Measurements from ENCODE around the gene GPER1. TPM values are rescaled to one million over a fixed set of nuclear protein-coding genes. Genes with fewer than 3 reads are reported as not detected.

Gene GPER1
- total RNA-seq, 1 donor from 2014 or later = 2.7 TPM

- CTCF ChIA-PET = no interaction called here
- H3K27me3 Mint-ChIP-seq = no peaks in the 10 kb centered on the region
- no peak for TF ChIP-seq CTCF (IDR thresholded peaks at IDR 0.05)
- POLR2A ChIA-PET = no interaction called here
- H3K4me3 Mint-ChIP-seq = no peak overlapping the region
- H3K27ac Mint-ChIP-seq = no peak overlapping the region
- no peaks in the 10 kb centered on the region for H3K36me3 Mint-ChIP-seq (ENCODE audit: low read depth)
- intact Hi-C loops (cut with micrococcal nuclease) = no loop called here
- H3K4me1 Mint-ChIP-seq = peaks cover 13% of the 10 kb centered on the region
- DNase-seq (no peak), ATAC-seq (ENCODE audit: low read depth) (no peak)
- no peaks in the 10 kb centered on the region for H3K9me3 Mint-ChIP-seq
Measured at GRCh38 chr7:1080921-1081255, 7.0 kb upstream of the GPER1 start.

- ATAC-seq (ENCODE audit: low read depth) = no peak
- no peak overlapping the region for H3K27ac Mint-ChIP-seq
Measured at GRCh38 chr7:1081336-1081735, 6.6 kb upstream of the GPER1 start.

GRCh38 chr7:1081931-1082401, 5.9 kb upstream of the GPER1 start:
- Mint-ChIP-seq H3K4me1 (peaks cover 24% of the 10 kb centered on the region), H3K36me3 (ENCODE audit: low read depth) (no peaks in the 10 kb centered on the region), H3K9me3 (no peaks in the 10 kb centered on the region), H3K27ac (no peak overlapping the region), H3K27me3 (no peaks in the 10 kb centered on the region), H3K4me3 (no peak overlapping the region)
- ChIA-PET POLR2A (no interaction called here), CTCF (no interaction called here)
- intact Hi-C loops (cut with micrococcal nuclease) = no loop called here
- DNase-seq = no peak
- TF ChIP-seq CTCF (IDR thresholded peaks at IDR 0.05) = no peak
- ATAC-seq (ENCODE audit: low read depth) = no peak

More at GRCh38 chr7:1081336-1081735, 6.6 kb upstream of the GPER1 start:
- H3K9me3 Mint-ChIP-seq = no peaks in the 10 kb centered on the region
- intact Hi-C loops (cut with micrococcal nuclease) = no loop called here
- H3K4me1 Mint-ChIP-seq = peaks cover 18% of the 10 kb centered on the region
- no peak overlapping the region for H3K4me3 Mint-ChIP-seq
- DNase-seq = no peak
- ChIA-PET CTCF (no interaction called here), POLR2A (no interaction called here)
- TF ChIP-seq CTCF (IDR thresholded peaks at IDR 0.05) = no peak
- no peaks in the 10 kb centered on the region for H3K36me3 Mint-ChIP-seq (ENCODE audit: low read depth)
- no peaks in the 10 kb centered on the region for H3K27me3 Mint-ChIP-seq

GRCh38 chr7:1083729-1084657, 3.9 kb upstream of the GPER1 start:
- CTCF ChIA-PET = no interaction called here
- TF ChIP-seq CTCF (IDR thresholded peaks at IDR 0.05) = no peak
- Mint-ChIP-seq H3K27me3 (no peaks in the 10 kb centered on the region), H3K9me3 (no peaks in the 10 kb centered on the region), H3K4me1 (peaks cover 33% of the 10 kb centered on the region), H3K27ac (peak overlapping the region; percentile 24), H3K36me3 (ENCODE audit: low read depth) (no peaks in the 10 kb centered on the region), H3K4me3 (no peak overlapping the region)
- POLR2A ChIA-PET = interaction anchor here (0.6 kb wide), 1 partner anchor 55 kb away, joined by 3 read pairs; no protein-coding TSS in a partner anchor
- intact Hi-C loops (cut with micrococcal nuclease) = no loop called here
- ATAC-seq (ENCODE audit: low read depth) = no peak
- DNase-seq = no peak

- H3K27ac Mint-ChIP-seq = no peak overlapping the region
- no peak overlapping the region for H3K4me3 Mint-ChIP-seq
- peaks cover 33% of the 10 kb centered on the region for H3K4me1 Mint-ChIP-seq
- H3K27me3 Mint-ChIP-seq = no peaks in the 10 kb centered on the region
- ATAC-seq (ENCODE audit: low read depth) (no peak), DNase-seq (no peak)
- ChIA-PET POLR2A (interaction anchor here (1.1 to 2.0 kb wide), 4 partner anchors 18 to 110 kb away, joined by 3 to 10 read pairs (median 6); partner anchors contain the start of genes COX19 and ZFAND2A), CTCF (interaction anchor here (1.2 to 2.2 kb wide), 4 partner anchors 19 to 92 kb away, joined by 5 to 20 read pairs (median 8); no protein-coding TSS in a partner anchor)
- H3K36me3 Mint-ChIP-seq (ENCODE audit: low read depth) = no peaks in the 10 kb centered on the region
- H3K9me3 Mint-ChIP-seq = no peaks in the 10 kb centered on the region
- intact Hi-C loops (cut with micrococcal nuclease) = loop anchor here (5.0 kb wide), 1 partner anchor 93 kb away; no protein-coding TSS in a partner anchor
- no peak for TF ChIP-seq CTCF (IDR thresholded peaks at IDR 0.05)
Measured at GRCh38 chr7:1085266-1085665, 2.6 kb upstream of the GPER1 start.

All from activated B cell treated with CpG ODN at 0.5 μM for 24 hours (primary cell).